ENCODE data around the gene RNF150.

The RNF150 gene

DNA sequence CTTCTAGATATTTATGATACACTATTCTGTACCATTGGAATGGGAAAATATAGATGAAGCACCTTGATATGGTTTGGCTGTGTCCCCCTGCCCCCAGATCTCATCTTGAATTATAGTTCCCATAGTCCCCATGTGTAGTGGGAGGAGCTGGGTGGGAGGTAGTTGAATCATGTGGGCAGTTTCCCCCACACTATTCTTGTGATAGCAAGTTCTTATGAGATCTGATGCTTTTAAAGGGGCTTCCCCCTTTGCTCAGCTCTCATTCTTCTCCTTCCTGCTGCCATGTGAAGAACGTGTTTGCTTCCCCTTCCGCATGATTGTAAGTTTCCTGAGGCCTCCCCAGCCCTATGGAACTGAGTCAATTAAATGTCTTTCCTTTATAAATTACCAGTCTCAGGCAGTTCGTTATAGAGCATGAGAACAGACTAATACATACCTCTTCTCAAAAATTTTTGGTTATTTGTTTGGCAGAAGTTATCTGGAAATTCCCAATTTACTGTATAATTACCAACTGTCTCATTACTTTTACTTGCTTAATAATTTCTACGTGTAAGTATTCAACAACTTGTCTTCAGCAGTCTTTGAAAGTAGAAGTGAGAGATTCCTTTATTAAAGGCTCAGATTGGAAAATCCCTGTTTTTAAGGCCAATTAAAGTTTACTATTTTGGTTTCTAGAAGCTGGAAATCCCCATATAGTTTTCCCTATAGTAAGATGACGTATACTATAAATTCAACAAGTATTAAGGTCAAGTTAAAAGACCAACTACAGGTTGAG lies 152.7 kb downstream of the RNF150 start:
- no peak for DNase-seq

DNA sequence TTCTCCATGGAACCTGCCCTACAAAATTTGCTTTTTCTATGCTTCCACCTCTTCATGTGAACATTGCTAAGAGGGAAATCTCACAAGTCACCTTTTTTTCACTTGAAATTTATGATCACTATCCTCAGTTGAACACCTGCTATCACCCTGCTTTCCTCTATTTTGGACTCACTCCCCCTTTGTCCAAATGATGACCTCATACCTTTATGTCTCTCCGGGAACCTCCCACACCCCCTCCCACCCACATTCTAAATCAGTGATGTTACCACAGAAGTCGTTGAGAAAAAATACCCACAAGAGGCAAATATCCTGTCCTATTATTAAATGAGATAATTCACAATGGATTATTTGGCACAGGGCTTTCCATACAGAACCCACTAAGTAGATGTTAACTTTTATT lies 156.5 kb downstream of the RNF150 start:
- no peak for DNase-seq

- no peak for DNase-seq
Measured at GRCh38 chr4:140971077-140971792, 162.0 kb downstream of the RNF150 start.

DNA sequence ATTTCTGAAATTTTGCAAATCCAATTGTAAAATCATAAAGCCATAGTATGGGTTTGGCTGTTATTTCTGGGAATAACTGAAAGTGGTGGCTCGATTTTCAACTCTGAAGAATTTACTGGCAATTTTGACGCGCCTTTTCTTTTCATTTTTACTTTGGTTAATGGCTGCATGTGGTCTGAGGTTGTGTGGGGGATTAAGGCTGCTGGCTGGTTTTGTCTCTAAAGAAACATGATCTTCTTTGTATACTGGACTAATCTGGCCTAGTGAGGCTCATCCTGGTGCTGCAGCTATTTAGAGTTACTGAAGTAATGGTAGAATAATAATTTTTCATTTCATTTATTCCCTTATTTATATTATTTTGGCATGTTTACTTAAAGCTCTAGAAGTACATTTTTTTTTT lies 164.0 kb downstream of the RNF150 start:
- DNase-seq, result no peak

GRCh38 chr4:140968371-140968770 lies 164.9 kb downstream of the RNF150 start:
- DNase-seq, result no peak

- no peak for DNase-seq
Measured at GRCh38 chr4:140963883-140964282, 169.4 kb downstream of the RNF150 start.

DNA sequence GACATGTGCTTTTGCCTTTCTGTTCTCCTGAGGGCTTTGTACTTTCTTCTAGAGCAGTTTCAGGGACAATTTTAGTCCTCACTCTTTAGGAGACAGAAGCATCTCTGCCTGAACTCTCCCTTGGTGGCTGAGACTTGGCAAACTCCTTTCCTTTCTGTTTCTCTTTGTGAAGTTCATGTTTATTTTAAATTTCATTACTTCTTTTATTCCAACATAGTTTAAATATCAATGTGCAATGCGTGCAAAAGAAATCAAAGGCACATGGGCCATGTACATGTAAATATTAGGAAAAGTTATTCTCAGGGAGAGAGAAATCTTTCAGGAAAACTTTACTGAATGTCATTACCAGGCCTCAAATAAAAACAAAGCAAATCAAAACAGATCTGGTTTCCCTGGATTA lies 177.6 kb downstream of the RNF150 start:
- DNase-seq, result no peak

DNA sequence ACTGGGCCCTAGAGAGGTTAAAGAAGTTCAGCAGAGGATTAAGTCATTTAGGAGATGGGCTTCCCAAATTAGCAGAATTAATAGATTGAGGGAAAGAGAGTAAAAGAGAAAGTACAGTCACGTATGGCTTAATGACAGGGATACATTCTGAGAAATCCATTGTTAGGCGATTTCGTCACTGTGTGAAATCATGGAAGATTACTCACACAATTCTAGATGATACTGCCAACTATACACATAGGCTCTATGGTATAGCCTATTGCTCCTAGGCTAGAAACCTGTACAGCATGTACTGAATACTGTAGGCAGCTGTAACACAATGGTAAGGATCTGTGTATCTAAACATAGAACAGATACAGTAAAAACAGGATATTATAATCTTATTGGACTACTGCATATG lies 180.6 kb downstream of the RNF150 start:
- no peak for DNase-seq

GRCh38 chr4:140947506-140947905 lies 185.8 kb downstream of the RNF150 start:
- DNase-seq, result no peak

GRCh38 chr4:140945106-140945505 lies 188.2 kb downstream of the RNF150 start:
- no peak for DNase-seq

GRCh38 chr4:140944572-140944971 lies 188.7 kb downstream of the RNF150 start:
- DNase-seq, result no peak

GRCh38 chr4:140944199-140944515 lies 189.1 kb downstream of the RNF150 start:
- DNase-seq, result no peak

GRCh38 chr4:140943486-140944198 lies 189.6 kb downstream of the RNF150 start:
- no peak for DNase-seq

DNA sequence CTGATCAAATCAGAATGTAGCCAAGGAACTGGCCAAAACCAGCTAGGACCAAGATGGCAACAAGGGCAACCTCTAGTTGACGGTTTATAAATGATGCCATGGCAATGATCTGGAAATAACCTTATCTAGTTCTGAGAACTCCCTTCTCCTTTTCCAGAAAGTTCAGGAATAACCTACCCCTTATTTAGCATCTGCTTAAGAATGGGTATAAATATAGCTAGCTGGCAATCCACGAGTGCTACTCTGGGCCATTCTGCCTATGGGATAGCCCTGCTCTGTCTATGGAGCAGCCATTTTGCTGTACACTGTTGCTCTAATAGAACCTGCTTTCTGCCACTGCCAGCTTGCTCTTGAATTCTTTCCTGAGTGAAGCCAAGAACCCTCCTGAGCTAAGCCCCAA lies 192.7 kb downstream of the RNF150 start:
- no peak for DNase-seq

DNA sequence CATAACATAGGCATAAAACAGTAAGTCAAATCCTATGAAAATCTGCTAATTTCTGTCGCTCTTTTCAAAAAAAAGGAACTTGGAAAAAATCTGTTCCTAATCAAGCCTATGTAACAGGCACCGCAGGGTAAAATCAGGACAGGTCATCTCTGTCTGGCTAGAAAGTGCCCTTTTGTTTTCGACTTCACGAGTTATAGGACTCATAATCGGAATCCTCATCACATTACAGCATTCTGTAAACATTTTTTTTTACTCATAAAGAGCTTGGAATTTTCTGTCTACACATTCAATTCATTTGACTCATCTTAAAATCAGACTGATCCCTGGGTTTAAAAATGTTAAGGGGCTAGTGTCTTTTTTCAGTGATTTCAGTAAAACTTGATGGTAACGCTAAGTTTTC lies 195.4 kb downstream of the RNF150 start:
- no peak for DNase-seq

GRCh38 chr4:140935254-140935653 lies 198.0 kb downstream of the RNF150 start:
- peak; percentile 14 for DNase-seq

GRCh38 chr4:140932501-140933045 lies 200.7 kb downstream of the RNF150 start:
- DNase-seq, result no peak

DNA sequence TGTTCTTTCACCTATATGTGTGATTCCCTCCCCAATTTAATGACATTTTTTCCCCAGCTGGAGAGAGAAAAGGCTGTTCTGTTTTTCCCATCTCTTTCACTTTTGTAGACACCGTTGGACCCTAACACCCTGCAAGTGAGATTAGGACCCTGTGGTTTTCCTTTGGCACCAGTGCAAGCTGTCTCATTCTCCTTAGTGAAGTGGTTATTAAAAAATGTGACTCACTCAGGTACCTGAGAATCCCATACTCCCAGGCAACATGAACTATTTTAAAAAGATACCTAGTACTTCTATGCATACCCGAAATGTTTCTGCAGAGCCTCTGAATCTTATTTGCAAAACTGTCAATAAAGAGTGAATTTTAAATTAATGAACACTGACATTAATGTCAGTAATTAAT lies 201.4 kb downstream of the RNF150 start:
- no peak for DNase-seq

- DNase-seq, result no peak
Measured at GRCh38 chr4:140930557-140930956, 202.7 kb downstream of the RNF150 start.

- no peak for DNase-seq
Measured at GRCh38 chr4:140930011-140930410, 203.3 kb downstream of the RNF150 start.

- no peak for DNase-seq
Measured at GRCh38 chr4:140928880-140929279, 204.4 kb downstream of the RNF150 start.

GRCh38 chr4:140926672-140927071 lies 206.6 kb downstream of the RNF150 start:
- DNase-seq, result no peak

GRCh38 chr4:140925417-140925816 lies 207.9 kb downstream of the RNF150 start:
- DNase-seq, result no peak

Data from right kidney (tissue), 1 donor.